ENCODE measurements around the gene MR1. TPM values are rescaled to one million over a fixed set of nuclear protein-coding genes. Genes with fewer than 3 reads are reported as not detected.

The MR1 gene
- total and polyA plus RNA-seq, 9 donors = 6.9 to 53.6 (median 15.5) TPM

GRCh38 chr1:181001091-181001780 lies 32.5 kb upstream of the MR1 start:
- Histone ChIP-seq H3K36me3 (no peaks in the 10 kb centered on the region), H3K4me1 (ENCODE audit: insufficient read depth) (peaks cover 11% of the 10 kb centered on the region), H3K4me3 (no peak overlapping the region), H3K9me3 (no peaks in the 10 kb centered on the region), H3K27ac (no peak overlapping the region), H3K27me3 (no peaks in the 10 kb centered on the region)
- intact Hi-C loops (cut with DNase I) = no loop called here
- 94 to 95% (median 94%) methylated on average over 7 of the region's 7 CpGs for WGBS, 3 donors
- DNase-seq = no peak
- TF ChIP-seq EP300 (IDR thresholded peaks at IDR 0.05) (no peak), POLR2A (IDR thresholded peaks at IDR 0.05) (no peak), CTCF (IDR thresholded peaks at IDR 0.05) (no peak)

- H3K9me3 ChIP-seq = no peaks in the 10 kb centered on the region
- H3K4me1 ChIP-seq (ENCODE audit: insufficient read depth) = peaks cover 11% of the 10 kb centered on the region
- no peaks in the 10 kb centered on the region for H3K36me3 ChIP-seq
- H3K4me3 ChIP-seq = no peak overlapping the region
- intact Hi-C loops (cut with DNase I) = no loop called here
- TF ChIP-seq EP300 (IDR thresholded peaks at IDR 0.05) (no peak), CTCF (IDR thresholded peaks at IDR 0.05) (no peak), POLR2A (IDR thresholded peaks at IDR 0.05) (no peak)
- 61 to 71% (median 65%) methylated on average over 3 of the region's 3 CpGs for WGBS, 3 donors
- no peak for DNase-seq
- no peaks in the 10 kb centered on the region for H3K27me3 ChIP-seq
- H3K27ac ChIP-seq = peak overlapping the region in 1 of 2 donors; percentile 14
Measured at GRCh38 chr1:181002582-181003172, 31.1 kb upstream of the MR1 start.

GRCh38 chr1:181010789-181011188 lies 23.0 kb upstream of the MR1 start:
- Histone ChIP-seq H3K36me3 (no peaks in the 10 kb centered on the region), H3K27ac (no peak overlapping the region), H3K27me3 (no peaks in the 10 kb centered on the region), H3K9me3 (no peaks in the 10 kb centered on the region), H3K4me3 (no peak overlapping the region), H3K4me1 (ENCODE audit: insufficient read depth) (peaks cover 3% of the 10 kb centered on the region)
- intact Hi-C loops (cut with DNase I) = loop anchor here in 1 of 4 donors (10.0 kb wide), 1 partner anchor 86 kb away; no protein-coding TSS in a partner anchor
- no peak for DNase-seq
- TF ChIP-seq POLR2A (IDR thresholded peaks at IDR 0.05) (no peak), EP300 (IDR thresholded peaks at IDR 0.05) (no peak), CTCF (IDR thresholded peaks at IDR 0.05) (no peak)

- 75 to 81% (median 80%) methylated on average over 3 of the region's 3 CpGs for WGBS, 3 donors
- H3K27me3 ChIP-seq = no peaks in the 10 kb centered on the region
- intact Hi-C loops (cut with DNase I) = loop anchor here in 1 of 4 donors (10.0 kb wide), 1 partner anchor 87 kb away; no protein-coding TSS in a partner anchor
Measured at GRCh38 chr1:181011301-181012202, 22.2 kb upstream of the MR1 start.

More at GRCh38 chr1:181011301-181012202, 22.2 kb upstream of the MR1 start:
- no peak overlapping the region for H3K4me3 ChIP-seq
- peaks cover 3% of the 10 kb centered on the region for H3K4me1 ChIP-seq (ENCODE audit: insufficient read depth)
- H3K36me3 ChIP-seq = no peaks in the 10 kb centered on the region
- H3K27ac ChIP-seq = no peak overlapping the region
- TF ChIP-seq CTCF (IDR thresholded peaks at IDR 0.05) (no peak), POLR2A (IDR thresholded peaks at IDR 0.05) (no peak), EP300 (IDR thresholded peaks at IDR 0.05) (no peak)
- no peaks in the 10 kb centered on the region for H3K9me3 ChIP-seq
- DNase-seq = no peak
